Fibroblast of lung (primary cell): ENCODE data around the gene MPG. TPM values are rescaled to one million over a fixed set of nuclear protein-coding genes. Genes with fewer than 3 reads are reported as not detected.
"Not testable (repeated sequence)": the region's sequence is repeated elsewhere in the genome, so short reads cannot be mapped to it uniquely, and the experiment has no call there.

Experiments
- DNase-seq, 2 donors: peaks; one replicate each; pipeline versions ENCODE4 v3.0.0 to v3.0.0-alpha.2; 2010; ENCODE audit warnings: low read depth in 2 of 2
- H2AFZ ChIP-seq: 2 replicates; pipeline ENCODE4 v1.5.1; 2012; ENCODE audit warnings: low read length, control low read depth, inconsistent platforms
- H3K27ac ChIP-seq: 2 replicates; pipeline ENCODE4 v1.5.1; 2011; ENCODE audit warnings: low read length, control low read depth; ENCODE audit not compliant: insufficient read depth
- H3K27me3 ChIP-seq: 2 replicates; pipeline ENCODE4 v1.5.1; 2011; ENCODE audit warnings: mild to moderate bottlenecking, low read length; ENCODE audit not compliant: control insufficient read depth, insufficient read depth
- H3K36me3 ChIP-seq: 2 replicates; pipeline ENCODE4 v1.5.1; 2011; ENCODE audit warnings: low read length; ENCODE audit not compliant: control insufficient read depth, insufficient read depth
- H3K4me1 ChIP-seq: 2 replicates; pipeline ENCODE4 v1.5.1; 2011; ENCODE audit warnings: low read length; ENCODE audit not compliant: control insufficient read depth, insufficient read depth; ENCODE audit errors: extremely low read depth
- H3K4me2 ChIP-seq: 2 replicates; pipeline ENCODE4 v1.5.1; 2011; ENCODE audit warnings: low read length, control low read depth; ENCODE audit not compliant: insufficient read depth; ENCODE audit errors: extremely low read depth
- H3K4me3 ChIP-seq, 4 experiments: fragments of 200-600 bp in 1 of 4; sonication (generic) in 1 of 4; replicated peaks in 1 of 4; 2 replicates each; pipeline ENCODE4 v1.5.1; 2011 to 2016; ENCODE audit warnings: low read length in 4 of 4, low read depth in 3 of 4, mild to moderate bottlenecking in 3 of 4, control low read depth in 2 of 4, inconsistent platforms in 1 of 4, mixed read lengths in 1 of 4; ENCODE audit not compliant: insufficient read depth in 1 of 4; ENCODE audit errors: control extremely low read depth in 1 of 4
- H3K79me2 ChIP-seq: 2 replicates; pipeline ENCODE4 v1.5.1; 2012; ENCODE audit warnings: mild to moderate bottlenecking, low read length, inconsistent platforms; ENCODE audit not compliant: control insufficient read depth, insufficient read depth
- H3K9ac ChIP-seq: 2 replicates; pipeline ENCODE4 v1.5.1; 2011; ENCODE audit warnings: mild to moderate bottlenecking, low read length, control low read depth; ENCODE audit not compliant: insufficient read depth
- H3K9me3 ChIP-seq: 2 replicates; pipeline ENCODE4 v1.5.1; 2012; ENCODE audit warnings: low read depth, low read length; ENCODE audit not compliant: control insufficient read depth, insufficient read depth
- H4K20me1 ChIP-seq: 2 replicates; pipeline ENCODE4 v1.5.1; 2011; ENCODE audit warnings: low read length; ENCODE audit not compliant: control insufficient read depth, insufficient read depth; ENCODE audit errors: extremely low read depth
- CTCF ChIP-seq, 2 donors: IDR thresholded peaks in 1 of 2; conservative IDR thresholded peaks in 1 of 2; 1 replicate in 1 of 2; 2 replicates in 1 of 2; pipeline ENCODE4 v1.5.1; 2011 to 2012; ENCODE audit warnings: low read length in 2 of 2, control low read depth in 1 of 2, inconsistent platforms in 1 of 2, low read depth in 1 of 2, mild to moderate bottlenecking in 1 of 2
- EZH2 ChIP-seq: IDR thresholded peaks from 2 replicates; pipeline ENCODE4 v1.5.1; 2012; ENCODE audit warnings: low read length, control low read depth, mild to moderate bottlenecking; ENCODE audit errors: missing control alignments
- polyA plus RNA-seq, 2 donors: library from polyadenylated mRNA; depleted of rRNA in 1 of 2; stranded (reverse) in 1 of 2; unstranded in 1 of 2; fragments of >200 nt; gene quantifications; 2 replicates each; pipeline ENCODE4 v1.2.1, GENCODE V29; 2011 to 2012; ENCODE audit warnings: missing spikeins in 1 of 2
- total RNA-seq: library from RNA; depleted of rRNA; stranded (reverse); fragments of >200 nt; gene quantifications from 2 replicates; pipeline ENCODE4 v1.2.1, GENCODE V29; 2014

Gene MPG
- total and polyA plus RNA-seq, 2 donors (not counting 1 experiment from before 2014, with no cell fraction given) = 45.4 to 268 TPM

- no peak overlapping the region for H3K9ac ChIP-seq
Measured at GRCh38 chr16:45454-45853, 32.6 kb upstream of the MPG start.

DNA sequence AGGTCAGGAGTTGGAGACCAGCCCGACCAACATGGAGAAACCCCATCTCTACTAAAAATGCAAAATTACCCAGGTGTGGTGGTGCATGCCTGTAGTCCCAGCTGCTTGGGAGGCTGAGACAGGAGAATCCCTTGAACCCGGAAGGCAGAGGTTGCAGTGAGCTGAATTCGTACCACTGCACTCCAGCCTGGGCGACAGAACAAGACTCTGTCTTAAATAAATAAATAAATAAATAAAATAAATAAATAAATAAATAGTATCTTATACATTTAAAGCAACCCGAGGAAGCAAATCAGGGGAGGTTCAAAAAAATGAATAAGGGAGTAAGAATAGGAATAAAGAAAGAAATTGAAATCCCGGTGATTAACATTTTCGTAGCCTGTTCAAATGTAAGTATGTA is 31.5 kb upstream of the MPG start:
- H3K9me3 ChIP-seq, H3K27me3 ChIP-seq, H3K79me2 ChIP-seq, H3K36me3 ChIP-seq, H3K27ac ChIP-seq, H2AFZ ChIP-seq, H3K9ac ChIP-seq, H3K4me1 ChIP-seq, H3K4me2 ChIP-seq, H3K4me3 ChIP-seq, H4K20me1 ChIP-seq, DNase-seq: not testable (repeated sequence)

More at GRCh38 chr16:45454-45853, 32.6 kb upstream of the MPG start:
- Histone ChIP-seq H3K27me3 (no peaks in the 10 kb centered on the region), H2AFZ (no peak overlapping the region), H3K36me3 (peaks cover 6% of the 10 kb centered on the region), H3K4me2 (no peak overlapping the region), H3K79me2 (no peaks in the 10 kb centered on the region), H3K4me1 (no peaks in the 10 kb centered on the region), H3K4me3 (no peak overlapping the region), H3K9me3 (no peaks in the 10 kb centered on the region), H3K27ac (no peak overlapping the region), H4K20me1 (no peaks in the 10 kb centered on the region)
- DNase-seq = no peak
- TF ChIP-seq EZH2 = no peak
- no peak for TF ChIP-seq CTCF (conservative IDR thresholded peaks at IDR 0.05 in 1 of 2, IDR thresholded peaks at IDR 0.05 in 1 of 2; ENCODE audit: low read depth in 1 of 2, low read length in 2 of 2)

DNA sequence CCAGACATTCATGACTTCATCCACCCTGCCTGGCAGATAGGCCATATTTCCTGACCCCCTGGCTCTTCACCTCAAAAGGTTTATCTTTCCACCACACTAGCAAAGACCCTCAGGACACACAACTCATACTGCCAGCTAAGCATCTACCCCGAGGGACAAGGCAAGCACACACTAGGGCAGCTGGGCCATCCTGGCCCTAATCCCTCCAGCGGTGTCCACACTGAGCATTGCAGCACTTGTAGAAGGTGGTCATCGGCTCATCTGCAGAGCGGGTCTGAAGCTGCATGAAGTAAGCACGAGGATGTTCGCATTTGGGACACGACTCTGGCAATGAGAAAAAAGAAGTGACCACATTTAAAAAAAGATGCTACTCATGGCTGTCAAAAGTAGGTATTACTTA is 30.8 kb upstream of the MPG start:
- H3K4me1 ChIP-seq = no peaks in the 10 kb centered on the region
- peaks cover 5% of the 10 kb centered on the region for H3K79me2 ChIP-seq
- H3K4me3 ChIP-seq = no peak overlapping the region
- TF ChIP-seq CTCF (conservative IDR thresholded peaks at IDR 0.05 in 1 of 2, IDR thresholded peaks at IDR 0.05 in 1 of 2; ENCODE audit: low read depth in 1 of 2, low read length in 2 of 2) = no peak
- no peak for TF ChIP-seq EZH2
- no peaks in the 10 kb centered on the region for H4K20me1 ChIP-seq
- no peak overlapping the region for H3K27ac ChIP-seq
- H3K4me2 ChIP-seq = no peak overlapping the region
- no peaks in the 10 kb centered on the region for H3K27me3 ChIP-seq
- no peak overlapping the region for H2AFZ ChIP-seq
- H3K36me3 ChIP-seq = peaks cover 4% of the 10 kb centered on the region
- DNase-seq = no peak
- no peak overlapping the region for H3K9ac ChIP-seq
- no peaks in the 10 kb centered on the region for H3K9me3 ChIP-seq
